HG03432 (cell line): ENCODE results near the gene GNAI2.
A peak's percentile ranks its signal among the peaks of the same experiment; 100 is the strongest.
"Not testable (repeated sequence)": the region's sequence is repeated elsewhere in the genome, so short reads cannot be mapped to it uniquely, and the experiment has no call there.

Experiments
- ATAC-seq: cut with Tn5 transposase; IDR thresholded peaks from one replicate; pipeline ENCODE4 v1.9.1; 2021; ENCODE audit warnings: mild to moderate bottlenecking, moderate library complexity; ENCODE audit not compliant: unreplicated experiment

Gene GNAI2

GRCh38 chr3:50275141-50275995 lies 39.4 kb downstream of the GNAI2 start:
- ATAC-seq = no peak

GRCh38 chr3:50275996-50276761 lies 40.2 kb downstream of the GNAI2 start:
- ATAC-seq = no peak

GRCh38 chr3:50276762-50277101 lies 40.7 kb downstream of the GNAI2 start:
- ATAC-seq = no peak

- no peak for ATAC-seq
These were observed 42.3 kb downstream of the GNAI2 start for GRCh38 chr3:50278123-50278879.

- no peak for ATAC-seq
These were observed 42.8 kb downstream of the GNAI2 start, which contains the start of gene LSMEM2 for GRCh38 chr3:50278880-50279224. LSMEM2 (plus strand) TSS chr3:50279087; CDS start chr3:50279114, 27 bp downstream.

- ATAC-seq = no peak
These were observed 43.4 kb downstream of the GNAI2 start for GRCh38 chr3:50279255-50280016.

GRCh38 chr3:50284121-50284520 lies 48.1 kb downstream of the GNAI2 start:
- ATAC-seq = not testable (repeated sequence)

GRCh38 chr3:50286322-50287227 lies 50.6 kb downstream of the GNAI2 start:
- no peak for ATAC-seq

- ATAC-seq = no peak
These were observed 51.3 kb downstream of the GNAI2 start for GRCh38 chr3:50287262-50287661.

- no peak for ATAC-seq
These were observed 52.5 kb downstream of the GNAI2 start for GRCh38 chr3:50288387-50289007.

- no peak for ATAC-seq
These were observed 53.1 kb downstream of the GNAI2 start for GRCh38 chr3:50289130-50289529.

GRCh38 chr3:50290161-50290641 lies 54.2 kb downstream of the GNAI2 start:
- ATAC-seq = no peak

GRCh38 chr3:50292159-50293078 lies 56.4 kb downstream of the GNAI2 start, which contains the start of gene IFRD2:
IFRD2 (minus strand) TSS chr3:50292429; CDS start chr3:50292274, 155 bp downstream.
- peak; percentile 93 for ATAC-seq

- ATAC-seq = no peak
These were observed 57.2 kb downstream of the GNAI2 start for GRCh38 chr3:50293079-50293801.

- ATAC-seq = no peak
These were observed 58.1 kb downstream of the GNAI2 start for GRCh38 chr3:50294089-50294488.

- ATAC-seq = no peak
These were observed 58.7 kb downstream of the GNAI2 start for GRCh38 chr3:50294492-50295403.
